Keratinocyte (primary cell): Measurements from ENCODE around the gene TMBIM1.

Experiments used
- EZH2 ChIP-seq: IDR thresholded peaks from one replicate; pipeline ENCODE4 v1.6.1; 2012; ENCODE audit warnings: inconsistent platforms, mild to moderate bottlenecking, low read length, moderate library complexity
- TF ChIP-seq, protein P1 (sequence below), 3 experiments: IDR thresholded peaks in 1 of 3; conservative IDR thresholded peaks in 1 of 3; optimal IDR thresholded peaks in 1 of 3; 2 replicates in 2 of 3; 3 replicates in 1 of 3; pipeline versions ENCODE3 to v1.5.1; 2011; ENCODE audit warnings: low read length in 3 of 3, mild to moderate bottlenecking in 3 of 3, moderate library complexity in 2 of 3, control low read depth in 1 of 3, inconsistent platforms in 1 of 3; ENCODE audit not compliant: insufficient read depth in 2 of 3; ENCODE audit errors: extremely low read depth in 1 of 3

DNA sequence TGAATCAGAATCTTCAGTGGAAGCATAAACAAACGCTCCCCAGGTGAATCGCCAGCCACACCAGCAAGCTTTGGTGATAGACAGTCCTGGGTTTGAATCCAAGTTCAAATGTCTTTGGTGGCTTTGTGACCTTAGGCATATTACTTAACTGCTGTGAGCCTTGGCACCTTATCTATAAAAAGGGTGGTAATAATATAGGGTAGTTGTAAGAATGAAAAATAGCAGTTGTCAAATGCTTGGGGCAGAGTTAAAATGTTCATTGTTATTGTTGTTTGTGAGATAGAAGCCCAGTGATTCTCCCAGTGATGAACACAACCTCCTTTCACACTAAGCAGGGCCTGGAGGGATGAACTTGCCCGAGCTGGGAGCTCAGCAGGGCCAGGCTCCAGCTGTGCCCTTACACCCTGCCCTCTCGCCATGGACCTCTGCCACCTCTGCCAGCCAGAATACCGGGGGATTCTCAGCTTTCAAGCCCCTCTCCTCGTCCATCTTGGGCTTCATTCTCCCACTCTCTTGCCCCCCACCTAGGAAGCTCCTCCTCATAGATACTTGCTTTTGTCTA, 6.1 kb upstream of the TMBIM1 start:
- TF ChIP-seq, protein P1, sequence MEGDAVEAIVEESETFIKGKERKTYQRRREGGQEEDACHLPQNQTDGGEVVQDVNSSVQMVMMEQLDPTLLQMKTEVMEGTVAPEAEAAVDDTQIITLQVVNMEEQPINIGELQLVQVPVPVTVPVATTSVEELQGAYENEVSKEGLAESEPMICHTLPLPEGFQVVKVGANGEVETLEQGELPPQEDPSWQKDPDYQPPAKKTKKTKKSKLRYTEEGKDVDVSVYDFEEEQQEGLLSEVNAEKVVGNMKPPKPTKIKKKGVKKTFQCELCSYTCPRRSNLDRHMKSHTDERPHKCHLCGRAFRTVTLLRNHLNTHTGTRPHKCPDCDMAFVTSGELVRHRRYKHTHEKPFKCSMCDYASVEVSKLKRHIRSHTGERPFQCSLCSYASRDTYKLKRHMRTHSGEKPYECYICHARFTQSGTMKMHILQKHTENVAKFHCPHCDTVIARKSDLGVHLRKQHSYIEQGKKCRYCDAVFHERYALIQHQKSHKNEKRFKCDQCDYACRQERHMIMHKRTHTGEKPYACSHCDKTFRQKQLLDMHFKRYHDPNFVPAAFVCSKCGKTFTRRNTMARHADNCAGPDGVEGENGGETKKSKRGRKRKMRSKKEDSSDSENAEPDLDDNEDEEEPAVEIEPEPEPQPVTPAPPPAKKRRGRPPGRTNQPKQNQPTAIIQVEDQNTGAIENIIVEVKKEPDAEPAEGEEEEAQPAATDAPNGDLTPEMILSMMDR (optimal IDR thresholded peaks at IDR 0.05 in 1 of 3, IDR thresholded peaks at IDR 0.05 in 1 of 3, conservative IDR thresholded peaks at IDR 0.05 in 1 of 3; ENCODE audit: extremely low read depth in 1 of 3, insufficient read depth in 2 of 3, low read length in 3 of 3), result no peak
- TF ChIP-seq EZH2, result no peak
